PC-3 (cell line): ENCODE results near the gene PRR15.

ENCODE experiments used
- CTCF ChIP-seq: fragments of 300-600 bp; sonication (generic); conservative IDR thresholded peaks from 2 replicates; pipeline ENCODE4 v1.5.1; 2017; ENCODE audit warnings: antibody characterized with exemption, low read depth, mild to moderate bottlenecking, low read length
- EZH2phosphoT487 ChIP-seq: fragments of 300-600 bp; sonication (generic); IDR thresholded peaks from 2 replicates; pipeline ENCODE4 v1.6.1; 2018; ENCODE audit warnings: mild to moderate bottlenecking, antibody characterized with exemption, low read length, borderline replicate concordance

GRCh38 chr7:29523728-29524127 is 39.9 kb upstream of the PRR15 start:
- TF ChIP-seq CTCF (no peak), EZH2phosphoT487 (no peak)
